LNCAP (cell line): ENCODE measurements around the gene SPACA9.

ENCODE experiments used
- CTCF ChIP-seq: fragments of 450-650 bp; IDR thresholded peaks from 2 replicates; pipeline ENCODE4 v1.5.1; 2017; ENCODE audit warnings: mild to moderate bottlenecking

The SPACA9 gene

DNA sequence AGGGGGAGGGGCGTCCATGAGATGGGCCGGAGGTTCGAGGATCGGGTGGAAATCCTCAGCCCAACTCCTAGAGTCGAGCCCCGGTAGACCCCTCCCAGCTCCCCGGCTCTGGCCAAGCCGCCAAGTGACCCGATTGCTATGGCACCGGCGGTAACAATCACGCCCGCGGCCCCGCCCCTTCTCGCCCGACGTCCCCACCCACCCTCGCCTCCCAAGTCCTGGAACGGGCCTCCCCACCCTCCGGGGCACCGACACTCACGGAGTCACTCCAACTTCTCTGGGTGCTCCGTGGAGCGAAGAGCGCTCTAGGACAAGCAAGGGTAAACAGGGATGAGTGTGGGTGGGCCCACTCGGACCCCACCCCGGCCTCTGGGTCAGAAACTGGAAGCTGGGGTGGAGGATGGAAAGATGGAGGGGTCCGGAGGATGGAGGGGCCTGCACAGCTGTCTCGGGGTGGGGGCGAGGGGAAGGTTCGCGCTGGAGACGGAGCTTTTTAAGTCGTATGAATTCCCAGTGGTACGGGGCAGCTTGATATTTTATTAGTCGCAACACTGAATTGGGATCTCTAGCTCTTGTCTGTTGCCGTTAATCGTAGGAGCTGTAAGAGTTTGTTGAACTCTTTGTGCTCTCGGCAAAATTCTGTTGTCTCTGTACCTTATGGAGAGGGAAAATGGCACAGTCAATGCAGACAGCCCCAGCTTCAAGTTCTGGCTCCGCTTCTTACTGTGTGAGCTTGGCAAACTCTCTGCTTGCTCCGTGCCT lies at the start of gene SPACA9:
TSS of gene SPACA9 (plus strand) at position 204 of the 762 bp plus-strand sequence. CDS start 5,050 bp downstream, outside the sequence.
- TF ChIP-seq CTCF: no peak

GRCh38 chr9:132832171-132832881 lies 46.4 kb upstream of the SPACA9 start:
- TF ChIP-seq CTCF: no peak

DNA sequence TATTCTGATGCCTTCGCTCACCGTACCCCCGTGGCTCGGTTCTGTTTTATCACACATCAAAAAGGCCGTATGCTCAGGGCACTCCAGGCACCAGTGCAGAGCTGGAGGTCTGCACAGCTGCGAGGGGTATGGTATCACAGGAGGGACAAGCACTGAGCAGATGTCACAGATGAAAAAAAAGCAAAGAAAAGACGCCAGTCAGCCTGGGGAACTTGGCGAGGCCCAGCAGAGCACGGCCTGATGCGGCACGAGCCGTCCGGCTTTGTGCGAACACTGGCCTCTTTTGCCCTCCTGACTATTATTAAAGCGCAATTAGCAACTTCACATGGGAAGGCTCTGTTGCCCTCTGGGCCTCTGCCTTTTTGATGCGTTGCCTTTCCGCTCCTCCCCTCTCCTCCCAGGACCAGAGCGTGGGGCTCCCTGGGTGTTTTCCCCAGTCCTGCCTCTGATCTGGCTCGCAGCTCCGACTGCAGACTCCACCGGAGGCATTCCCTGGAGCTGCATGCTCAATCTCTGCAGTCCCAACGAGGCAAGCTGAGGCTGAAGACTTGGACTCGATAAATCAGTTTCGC lies 45.1 kb upstream of the SPACA9 start:
- TF ChIP-seq CTCF: no peak

DNA sequence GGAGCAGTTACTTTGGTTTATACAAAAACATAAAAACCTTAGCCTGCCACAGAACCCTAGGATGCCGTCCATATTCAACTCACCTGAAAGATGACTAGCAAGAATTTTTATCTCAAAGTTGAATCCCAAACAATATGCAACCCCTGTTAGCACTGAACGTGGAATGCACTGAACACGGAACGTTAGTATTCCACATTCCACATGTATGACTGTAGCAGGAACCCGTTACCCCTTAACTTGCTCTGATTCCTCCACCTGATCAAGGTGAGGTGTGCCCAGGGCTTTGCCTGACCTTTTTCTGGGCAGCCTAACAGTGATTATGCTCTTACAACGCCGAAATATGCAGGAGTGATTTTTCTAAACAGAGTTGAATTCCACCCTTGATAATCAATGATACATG lies 44.4 kb upstream of the SPACA9 start:
- no peak for TF ChIP-seq CTCF

DNA sequence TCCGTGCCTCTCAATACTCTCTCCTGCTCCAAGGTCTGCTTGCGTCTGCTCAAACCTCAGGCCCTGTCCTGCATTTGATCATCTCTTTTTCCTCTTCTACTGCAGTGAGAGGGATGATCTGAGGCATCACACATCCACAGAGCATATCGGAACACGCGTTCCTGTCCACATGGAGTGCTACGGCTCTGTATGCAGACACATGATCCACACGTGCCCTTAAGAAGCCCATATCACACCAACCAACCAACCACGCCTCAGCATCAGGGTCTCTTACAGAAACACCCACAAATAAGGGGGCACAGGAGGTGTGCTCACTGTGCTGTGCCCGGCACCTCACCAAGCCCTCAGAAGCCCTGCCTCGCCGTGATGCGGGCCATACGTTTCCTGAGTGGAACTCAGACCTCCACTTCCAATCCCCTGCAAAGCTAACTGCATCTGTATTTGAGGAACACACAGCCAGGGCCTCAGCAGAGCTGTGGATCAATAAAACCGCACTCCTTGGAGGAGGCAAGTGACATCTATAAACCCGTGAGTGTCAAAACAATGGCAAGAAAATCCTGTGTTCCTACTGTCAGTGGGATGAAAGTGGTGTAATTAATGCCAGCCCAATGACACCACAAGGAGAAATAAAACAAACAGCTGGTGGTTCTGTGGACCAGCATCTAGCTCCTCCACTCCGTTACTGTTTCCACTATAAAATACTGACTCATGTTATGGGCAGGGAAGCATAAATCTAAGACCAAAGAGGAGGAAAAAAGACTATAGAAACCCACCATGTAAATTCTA lies 41.0 kb upstream of the SPACA9 start:
- TF ChIP-seq CTCF: no peak

DNA sequence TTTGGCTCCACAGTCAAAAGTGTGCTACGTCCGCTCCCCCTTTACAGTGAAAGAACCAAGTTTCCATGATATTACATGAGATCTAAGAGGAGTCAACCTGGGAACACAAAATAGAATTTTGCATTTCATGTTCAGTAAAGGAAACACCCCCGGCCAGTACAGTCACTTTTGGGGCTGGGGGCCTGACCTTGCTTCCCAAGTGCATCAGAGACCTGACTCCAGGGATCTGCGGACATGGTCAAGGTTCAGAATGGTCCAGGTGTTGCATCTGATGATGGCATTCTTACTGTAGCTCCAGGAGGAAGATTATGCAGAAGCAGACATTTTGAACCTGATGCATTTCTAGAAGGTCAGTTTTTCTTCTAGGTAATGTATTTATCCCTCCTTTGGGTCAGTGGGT lies 40.4 kb upstream of the SPACA9 start:
- TF ChIP-seq CTCF: no peak

- no peak for TF ChIP-seq CTCF
These were observed 37.7 kb upstream of the SPACA9 start for GRCh38 chr9:132840980-132841379.
